Activated CD4-positive, alpha-beta T cell treated with anti-CD3 and anti-CD28 coated beads for 36 hours (primary cell): ENCODE data around the gene DHX34. TPM values are rescaled to one million over a fixed set of nuclear protein-coding genes. Genes with fewer than 3 reads are reported as not detected.

Source experiments
- ATAC-seq: fragments of 200-7000 bp; cut with Tn5 transposase; one replicate; pipeline ENCODE4 v1.10.0; 2021; ENCODE audit warnings: mild to moderate bottlenecking, moderate library complexity
- CTCF ChIA-PET: fragments of 350-600 bp; sonication (Branson Sonifier 250); formaldehyde crosslinking; loops from one replicate; lab custom pipeline; 2021; ENCODE audit warnings: antibody characterized with exemption; lab: Charles Lee
- POLR2A ChIA-PET: fragments of 350-600 bp; sonication (Branson Sonifier 250); formaldehyde crosslinking; loops from one replicate; lab custom pipeline; 2021; ENCODE audit warnings: antibody characterized with exemption, inconsistent platforms; lab: Charles Lee
- DNase-seq: peaks from one replicate; pipeline ENCODE4 v3.0.0-alpha.2; 2020
- H3K27ac Mint-ChIP-seq: one replicate; pipeline ENCODE4 v1.8.0; 2021; ENCODE audit warnings: mixed read lengths
- H3K27me3 Mint-ChIP-seq: one replicate; pipeline ENCODE4 v1.8.0; 2021; ENCODE audit warnings: mixed read lengths
- H3K36me3 Mint-ChIP-seq: one replicate; pipeline ENCODE4 v1.8.0; 2021; ENCODE audit warnings: low read depth, mixed read lengths
- H3K4me1 Mint-ChIP-seq: one replicate; pipeline ENCODE4 v1.8.0; 2021; ENCODE audit warnings: mixed read lengths
- H3K4me3 Mint-ChIP-seq: one replicate; pipeline ENCODE4 v1.8.0; 2021; ENCODE audit warnings: mild to moderate bottlenecking, moderate library complexity, mixed read lengths
- H3K9me3 Mint-ChIP-seq: one replicate; pipeline ENCODE4 v1.8.0; 2021; ENCODE audit warnings: low read depth, mixed read lengths
- intact Hi-C, 2 experiments: fragments of 100-400 bp; cut with DNase I in 1 of 2; cut with micrococcal nuclease in 1 of 2; formaldehyde crosslinking; loops; one replicate each; pipeline versions ENCODE4 v1.14.2 to v1.15.1; 2022 to 2024; cut with DNase I, micrococcal nuclease
- total RNA-seq, 2 experiments: library from RNA; stranded (reverse); gene quantifications; one replicate each; pipeline ENCODE4 v1.2.3, GENCODE V29; 2021

Gene DHX34
- total RNA-seq, 2 experiments from 2014 or later = 15.4 to 17.9 TPM

GRCh38 chr19:47373246-47374240 lies 24.4 kb downstream of the DHX34 start:
- H3K9me3 Mint-ChIP-seq = no peaks in the 10 kb centered on the region
- H3K27ac Mint-ChIP-seq = no peak overlapping the region
- ATAC-seq (no peak), DNase-seq (no peak)
- POLR2A ChIA-PET = interaction anchor here (0.8 kb wide), 1 partner anchor 25 kb away, joined by 3 read pairs; no protein-coding TSS in a partner anchor
- CTCF ChIA-PET = interaction anchor here (1.0 to 1.1 kb wide), 2 partner anchors 18 to 76 kb away, joined by 3 read pairs; no protein-coding TSS in a partner anchor
- no peaks in the 10 kb centered on the region for H3K4me1 Mint-ChIP-seq
- peaks cover 26% of the 10 kb centered on the region for H3K36me3 Mint-ChIP-seq
- no peaks in the 10 kb centered on the region for H3K27me3 Mint-ChIP-seq
- intact Hi-C loops = no loop called here
- no peak overlapping the region for H3K4me3 Mint-ChIP-seq

GRCh38 chr19:47374876-47375693 lies 26.0 kb downstream of the DHX34 start:
- no peaks in the 10 kb centered on the region for H3K27me3 Mint-ChIP-seq
- no peak overlapping the region for H3K27ac Mint-ChIP-seq
- H3K36me3 Mint-ChIP-seq = peaks cover 28% of the 10 kb centered on the region
- H3K9me3 Mint-ChIP-seq = no peaks in the 10 kb centered on the region
- no peak for DNase-seq
- no peak for ATAC-seq
- ChIA-PET CTCF (interaction anchor here (0.6 to 1.1 kb wide), 2 partner anchors 78 to 812 kb away, joined by 3 to 4 read pairs; no protein-coding TSS in a partner anchor), POLR2A (interaction anchor here (0.6 kb wide), 1 partner anchor 14 kb away, joined by 3 read pairs; no protein-coding TSS in a partner anchor)
- H3K4me1 Mint-ChIP-seq = no peaks in the 10 kb centered on the region
- H3K4me3 Mint-ChIP-seq = no peak overlapping the region
- intact Hi-C loops = no loop called here

GRCh38 chr19:47375694-47376588 lies 26.8 kb downstream of the DHX34 start:
- DNase-seq (no peak), ATAC-seq (no peak)
- no peak overlapping the region for H3K27ac Mint-ChIP-seq
- ChIA-PET POLR2A (no interaction called here), CTCF (no interaction called here)
- H3K9me3 Mint-ChIP-seq = no peaks in the 10 kb centered on the region
- intact Hi-C loops = no loop called here
- no peaks in the 10 kb centered on the region for H3K4me1 Mint-ChIP-seq
- H3K4me3 Mint-ChIP-seq = no peak overlapping the region
- peaks cover 28% of the 10 kb centered on the region for H3K36me3 Mint-ChIP-seq
- H3K27me3 Mint-ChIP-seq = no peaks in the 10 kb centered on the region

- H3K36me3 Mint-ChIP-seq = peaks cover 34% of the 10 kb centered on the region
- POLR2A ChIA-PET = no interaction called here
- no peaks in the 10 kb centered on the region for H3K27me3 Mint-ChIP-seq
- intact Hi-C loops = no loop called here
- no peak overlapping the region for H3K4me3 Mint-ChIP-seq
- CTCF ChIA-PET = no interaction called here
- H3K9me3 Mint-ChIP-seq = no peaks in the 10 kb centered on the region
- no peak overlapping the region for H3K27ac Mint-ChIP-seq
- ATAC-seq = no peak
- DNase-seq = no peak
- H3K4me1 Mint-ChIP-seq = peaks cover 4% of the 10 kb centered on the region
These were observed 27.6 kb downstream of the DHX34 start for GRCh38 chr19:47376589-47377144.

- Mint-ChIP-seq H3K9me3 (no peaks in the 10 kb centered on the region), H3K4me3 (no peak overlapping the region), H3K4me1 (peaks cover 7% of the 10 kb centered on the region), H3K36me3 (peaks cover 36% of the 10 kb centered on the region), H3K27me3 (no peaks in the 10 kb centered on the region), H3K27ac (no peak overlapping the region)
- ChIA-PET CTCF (no interaction called here), POLR2A (no interaction called here)
- ATAC-seq (no peak), DNase-seq (no peak)
- intact Hi-C loops = no loop called here
These were observed 28.1 kb downstream of the DHX34 start for GRCh38 chr19:47377208-47377701.

GRCh38 chr19:47377801-47378200 lies 28.7 kb downstream of the DHX34 start:
- Mint-ChIP-seq H3K4me3 (no peak overlapping the region), H3K4me1 (peaks cover 7% of the 10 kb centered on the region), H3K27ac (no peak overlapping the region), H3K27me3 (no peaks in the 10 kb centered on the region), H3K9me3 (no peaks in the 10 kb centered on the region), H3K36me3 (peaks cover 37% of the 10 kb centered on the region)
- ATAC-seq (no peak), DNase-seq (no peak)
- ChIA-PET POLR2A (no interaction called here), CTCF (interaction anchor here (0.6 kb wide), 1 partner anchor 223 kb away, joined by 3 read pairs; no protein-coding TSS in a partner anchor)
- intact Hi-C loops = no loop called here

- intact Hi-C loops = no loop called here
- ChIA-PET POLR2A (no interaction called here), CTCF (interaction anchor here (0.6 kb wide), 1 partner anchor 223 kb away, joined by 3 read pairs; no protein-coding TSS in a partner anchor)
- Mint-ChIP-seq H3K4me3 (no peak overlapping the region), H3K27me3 (no peaks in the 10 kb centered on the region), H3K27ac (no peak overlapping the region), H3K4me1 (peaks cover 10% of the 10 kb centered on the region), H3K9me3 (no peaks in the 10 kb centered on the region), H3K36me3 (peaks cover 37% of the 10 kb centered on the region)
- DNase-seq (no peak), ATAC-seq (no peak)
These were observed 29.1 kb downstream of the DHX34 start for GRCh38 chr19:47378246-47378645.

- H3K4me3 Mint-ChIP-seq = no peak overlapping the region
- intact Hi-C loops = no loop called here
- DNase-seq = no peak
- ChIA-PET POLR2A (no interaction called here), CTCF (interaction anchor here (0.6 to 0.7 kb wide), 2 partner anchors 54 to 86 kb away, joined by 3 read pairs; no protein-coding TSS in a partner anchor)
- no peak overlapping the region for H3K27ac Mint-ChIP-seq
- peaks cover 13% of the 10 kb centered on the region for H3K4me1 Mint-ChIP-seq
- ATAC-seq = no peak
- H3K36me3 Mint-ChIP-seq = peaks cover 35% of the 10 kb centered on the region
- no peaks in the 10 kb centered on the region for H3K9me3 Mint-ChIP-seq
- H3K27me3 Mint-ChIP-seq = no peaks in the 10 kb centered on the region
These were observed 30.3 kb downstream of the DHX34 start for GRCh38 chr19:47379381-47379938.

- Mint-ChIP-seq H3K27ac (no peak overlapping the region), H3K4me3 (no peak overlapping the region)
- CTCF ChIA-PET = interaction anchor here (0.7 kb wide), 1 partner anchor 53 kb away, joined by 3 read pairs; no protein-coding TSS in a partner anchor
These were observed 31.4 kb downstream of the DHX34 start for GRCh38 chr19:47380559-47380958.

GRCh38 chr19:47381121-47381520 lies 32.0 kb downstream of the DHX34 start:
- CTCF ChIA-PET = interaction anchor here (2.8 kb wide), 1 partner anchor 10 kb away, joined by 10 read pairs; no protein-coding TSS in a partner anchor
- H3K27ac Mint-ChIP-seq = no peak overlapping the region
- ATAC-seq (no peak), DNase-seq (no peak)
- intact Hi-C loops = no loop called here
- peaks cover 13% of the 10 kb centered on the region for H3K4me1 Mint-ChIP-seq
- peaks cover 30% of the 10 kb centered on the region for H3K36me3 Mint-ChIP-seq
- no peaks in the 10 kb centered on the region for H3K27me3 Mint-ChIP-seq
- H3K9me3 Mint-ChIP-seq = no peaks in the 10 kb centered on the region
- no peak overlapping the region for H3K4me3 Mint-ChIP-seq
- POLR2A ChIA-PET = no interaction called here

More at GRCh38 chr19:47380559-47380958, 31.4 kb downstream of the DHX34 start:
- intact Hi-C loops = no loop called here
- Mint-ChIP-seq H3K9me3 (no peaks in the 10 kb centered on the region), H3K4me1 (peaks cover 13% of the 10 kb centered on the region), H3K36me3 (peaks cover 32% of the 10 kb centered on the region), H3K27me3 (no peaks in the 10 kb centered on the region)
- POLR2A ChIA-PET = no interaction called here
- ATAC-seq (no peak), DNase-seq (no peak)
